Neural progenitor cell (in vitro differentiated cells): ENCODE data around the gene AGBL4.

Experiments
- EZH2phosphoT487 ChIP-seq: fragments of 200-600 bp; sonication (generic); IDR thresholded peaks from 2 replicates; pipeline ENCODE4 v1.6.1; 2017; ENCODE audit warnings: antibody characterized with exemption
- TF ChIP-seq, protein P1 (sequence below): fragments of 200-600 bp; sonication (generic); IDR thresholded peaks from 2 replicates; pipeline ENCODE4 v1.5.1; 2017; ENCODE audit warnings: antibody characterized with exemption, mild to moderate bottlenecking

DNA sequence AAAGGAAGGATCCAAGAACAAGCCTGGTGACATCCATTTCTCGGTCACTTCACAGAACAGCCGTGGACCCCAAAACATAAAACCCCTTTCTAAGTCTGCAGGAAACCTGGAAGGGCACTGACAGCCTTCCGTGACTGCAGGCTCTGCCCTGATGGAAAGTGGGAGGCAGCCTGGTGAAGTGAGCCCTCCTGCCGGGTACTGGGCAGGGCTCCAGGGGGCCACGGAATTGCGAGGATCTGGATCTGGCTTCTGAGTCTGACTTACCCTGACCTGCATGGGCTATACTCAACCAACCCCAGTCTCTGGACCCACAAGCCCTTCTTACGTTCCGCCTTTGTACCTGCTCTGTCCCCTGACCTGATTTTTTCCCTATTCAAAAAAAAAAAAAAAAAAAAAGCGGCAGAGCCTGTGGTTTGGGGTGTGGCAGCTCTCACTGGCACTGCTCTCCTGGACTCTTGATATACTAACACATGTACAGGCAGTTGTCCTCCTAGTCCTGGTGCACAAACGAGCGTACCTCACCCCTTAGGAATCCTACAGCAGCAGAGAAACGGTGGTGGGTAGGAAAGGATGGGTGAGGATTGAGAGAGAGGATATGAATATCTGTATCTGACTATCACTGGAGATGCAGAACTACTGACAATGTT is 1330.0 kb downstream of the AGBL4 start:
- TF ChIP-seq EZH2phosphoT487 = no peak
- TF ChIP-seq, protein P1, sequence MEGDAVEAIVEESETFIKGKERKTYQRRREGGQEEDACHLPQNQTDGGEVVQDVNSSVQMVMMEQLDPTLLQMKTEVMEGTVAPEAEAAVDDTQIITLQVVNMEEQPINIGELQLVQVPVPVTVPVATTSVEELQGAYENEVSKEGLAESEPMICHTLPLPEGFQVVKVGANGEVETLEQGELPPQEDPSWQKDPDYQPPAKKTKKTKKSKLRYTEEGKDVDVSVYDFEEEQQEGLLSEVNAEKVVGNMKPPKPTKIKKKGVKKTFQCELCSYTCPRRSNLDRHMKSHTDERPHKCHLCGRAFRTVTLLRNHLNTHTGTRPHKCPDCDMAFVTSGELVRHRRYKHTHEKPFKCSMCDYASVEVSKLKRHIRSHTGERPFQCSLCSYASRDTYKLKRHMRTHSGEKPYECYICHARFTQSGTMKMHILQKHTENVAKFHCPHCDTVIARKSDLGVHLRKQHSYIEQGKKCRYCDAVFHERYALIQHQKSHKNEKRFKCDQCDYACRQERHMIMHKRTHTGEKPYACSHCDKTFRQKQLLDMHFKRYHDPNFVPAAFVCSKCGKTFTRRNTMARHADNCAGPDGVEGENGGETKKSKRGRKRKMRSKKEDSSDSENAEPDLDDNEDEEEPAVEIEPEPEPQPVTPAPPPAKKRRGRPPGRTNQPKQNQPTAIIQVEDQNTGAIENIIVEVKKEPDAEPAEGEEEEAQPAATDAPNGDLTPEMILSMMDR = no peak
